ENCODE data around the gene GPR3. TPM values are rescaled to one million over a fixed set of nuclear protein-coding genes. Genes with fewer than 3 reads are reported as not detected.
A peak's percentile ranks its signal among the peaks of the same experiment; 100 is the strongest.

The GPR3 gene
- total RNA-seq, 4 donors from 2014 or later, result 0.13 to 4.5 TPM; not detected in 2

DNA sequence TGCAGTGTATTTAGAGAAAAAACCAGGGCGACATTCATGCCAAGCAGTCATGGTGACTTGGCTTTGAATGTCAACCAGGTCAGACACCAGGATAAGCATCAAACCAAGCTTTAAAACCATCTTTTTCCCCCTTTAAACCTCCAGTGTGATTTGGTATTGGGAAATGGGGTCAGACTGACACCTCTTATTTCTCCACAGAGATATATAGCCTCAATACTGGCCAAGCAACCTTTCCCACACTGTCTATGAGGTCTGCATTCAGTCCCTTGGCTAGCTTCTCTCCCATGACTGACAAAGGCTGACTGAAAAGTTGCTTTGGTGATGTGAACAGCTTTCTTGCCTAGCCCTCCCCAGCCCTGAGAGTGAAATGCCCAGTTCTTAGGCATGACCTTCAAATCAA lies 21.7 kb downstream of the GPR3 start:
- Histone ChIP-seq H3K9me3 (no peaks in the 10 kb centered on the region), H3K27me3 (no peaks in the 10 kb centered on the region), H3K4me1 (peaks cover 37 to 50% (median 42%) of the 10 kb centered on the region in 4 donors), H3K36me3 (peaks cover 73 to 99% (median 82%) of the 10 kb centered on the region in 4 donors), H3K4me3 (no peak overlapping the region), H3K27ac (replicated peaks in 1 of 4) (peak overlapping the region in 2 of 4 donors; percentile 14 to 16)
- TF ChIP-seq, protein P1, sequence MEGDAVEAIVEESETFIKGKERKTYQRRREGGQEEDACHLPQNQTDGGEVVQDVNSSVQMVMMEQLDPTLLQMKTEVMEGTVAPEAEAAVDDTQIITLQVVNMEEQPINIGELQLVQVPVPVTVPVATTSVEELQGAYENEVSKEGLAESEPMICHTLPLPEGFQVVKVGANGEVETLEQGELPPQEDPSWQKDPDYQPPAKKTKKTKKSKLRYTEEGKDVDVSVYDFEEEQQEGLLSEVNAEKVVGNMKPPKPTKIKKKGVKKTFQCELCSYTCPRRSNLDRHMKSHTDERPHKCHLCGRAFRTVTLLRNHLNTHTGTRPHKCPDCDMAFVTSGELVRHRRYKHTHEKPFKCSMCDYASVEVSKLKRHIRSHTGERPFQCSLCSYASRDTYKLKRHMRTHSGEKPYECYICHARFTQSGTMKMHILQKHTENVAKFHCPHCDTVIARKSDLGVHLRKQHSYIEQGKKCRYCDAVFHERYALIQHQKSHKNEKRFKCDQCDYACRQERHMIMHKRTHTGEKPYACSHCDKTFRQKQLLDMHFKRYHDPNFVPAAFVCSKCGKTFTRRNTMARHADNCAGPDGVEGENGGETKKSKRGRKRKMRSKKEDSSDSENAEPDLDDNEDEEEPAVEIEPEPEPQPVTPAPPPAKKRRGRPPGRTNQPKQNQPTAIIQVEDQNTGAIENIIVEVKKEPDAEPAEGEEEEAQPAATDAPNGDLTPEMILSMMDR (IDR thresholded peaks at IDR 0.05), result no peak
- TF ChIP-seq POLR2AphosphoS5 (IDR thresholded peaks at IDR 0.05), result no peak
- no peak for TF ChIP-seq POLR2A (IDR thresholded peaks at IDR 0.05; ENCODE audit: low read depth)
- no peak for TF ChIP-seq EP300 (IDR thresholded peaks at IDR 0.05)
- intact Hi-C loops (cut with DNase I), result no loop called here
- 100% methylated on average over 1 of the region's 1 CpG for WGBS
- DNase-seq (ENCODE audit: extremely low spot score), result no peak

DNA sequence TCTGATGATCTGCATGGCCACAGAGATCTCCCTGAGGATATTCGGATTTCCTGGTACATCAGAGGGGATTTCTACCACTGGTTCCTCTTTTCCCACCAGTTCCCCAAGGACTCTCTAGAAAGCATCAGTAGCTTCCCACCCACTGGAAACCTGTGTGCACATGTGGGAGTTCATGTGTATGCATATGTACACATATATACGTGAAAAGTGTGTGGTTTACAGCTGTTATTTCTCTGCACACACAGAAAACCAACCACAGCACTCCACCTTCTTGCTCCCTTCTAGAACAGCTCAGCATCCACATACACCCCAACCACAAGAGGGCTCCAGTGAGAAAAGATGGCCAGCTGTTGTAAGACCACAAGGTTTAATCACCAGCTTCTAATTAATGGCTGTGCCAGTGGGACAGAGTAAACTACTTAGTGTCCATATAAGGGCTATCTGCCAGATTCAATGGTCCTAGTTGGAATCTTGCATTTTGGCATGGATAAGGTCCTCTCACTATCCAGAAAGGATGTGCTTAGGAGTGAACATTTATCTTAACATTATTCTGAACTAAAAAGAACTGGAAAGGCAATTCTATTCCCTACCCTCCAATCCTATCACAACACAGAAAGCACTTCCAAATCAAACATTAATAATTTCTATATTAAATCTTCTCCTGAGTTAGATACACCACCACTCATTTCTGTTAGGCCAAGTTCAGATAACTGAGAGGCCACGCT lies 24.1 kb downstream of the GPR3 start:
- Histone ChIP-seq H3K36me3 (peaks cover 49 to 74% (median 59%) of the 10 kb centered on the region in 4 donors), H3K27ac (replicated peaks in 1 of 4) (peak overlapping the region; percentile 82 to 86 (median 85)), H3K9me3 (no peaks in the 10 kb centered on the region), H3K27me3 (no peaks in the 10 kb centered on the region), H3K4me1 (peaks cover 51 to 75% (median 63%) of the 10 kb centered on the region in 4 donors), H3K4me3 (no peak overlapping the region)
- WGBS, result 78% methylated on average over 3 of the region's 3 CpGs
- no peak for DNase-seq (ENCODE audit: extremely low spot score)
- intact Hi-C loops (cut with DNase I), result loop anchor here (5.0 kb wide), 2 partner anchors 76 to 186 kb away; partner anchors contain the start of genes AHDC1 and WASF2
- TF ChIP-seq POLR2AphosphoS5 (IDR thresholded peaks at IDR 0.05) (peak; percentile 33 to 50), EP300 (IDR thresholded peaks at IDR 0.05) (no peak), POLR2A (IDR thresholded peaks at IDR 0.05; ENCODE audit: low read depth) (no peak)
- TF ChIP-seq, protein P1 (IDR thresholded peaks at IDR 0.05), result peak; percentile 69 to 76 (median 73)

DNA sequence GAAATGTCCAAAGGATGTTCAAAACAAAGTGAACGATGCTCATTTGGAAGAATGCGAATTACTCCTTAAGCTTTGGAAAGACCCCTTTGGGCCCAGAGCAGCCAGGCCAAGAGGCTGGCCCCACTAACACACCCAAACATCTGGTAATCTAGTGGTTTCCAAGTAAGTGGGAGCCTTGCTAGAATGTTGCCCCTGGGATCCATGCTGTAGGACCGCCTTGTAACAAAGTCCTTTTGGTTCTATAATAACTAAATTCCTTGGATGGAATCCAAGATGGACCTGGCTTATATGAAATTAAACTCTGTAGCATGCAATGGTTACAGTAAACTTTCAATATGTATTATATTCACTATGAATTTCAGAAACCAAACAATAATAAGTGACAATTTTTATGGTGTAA lies 25.3 kb downstream of the GPR3 start:
- Histone ChIP-seq H3K27ac (replicated peaks in 1 of 4) (peak overlapping the region; percentile 82 to 86 (median 85)), H3K27me3 (no peaks in the 10 kb centered on the region), H3K9me3 (no peaks in the 10 kb centered on the region), H3K4me1 (peaks cover 53 to 87% (median 75%) of the 10 kb centered on the region in 4 donors), H3K4me3 (no peak overlapping the region), H3K36me3 (peaks cover 37 to 62% (median 47%) of the 10 kb centered on the region in 4 donors)
- intact Hi-C loops (cut with DNase I), result loop anchor here (5.0 kb wide), 2 partner anchors 75 to 185 kb away; partner anchors contain the start of genes AHDC1 and WASF2
- 69% methylated on average over 3 of the region's 3 CpGs for WGBS
- no peak for DNase-seq (ENCODE audit: extremely low spot score)
- no peak for TF ChIP-seq POLR2A (IDR thresholded peaks at IDR 0.05; ENCODE audit: low read depth)
- TF ChIP-seq, protein P1 (IDR thresholded peaks at IDR 0.05), result no peak
- TF ChIP-seq EP300 (IDR thresholded peaks at IDR 0.05), result no peak
- no peak for TF ChIP-seq POLR2AphosphoS5 (IDR thresholded peaks at IDR 0.05)

DNA sequence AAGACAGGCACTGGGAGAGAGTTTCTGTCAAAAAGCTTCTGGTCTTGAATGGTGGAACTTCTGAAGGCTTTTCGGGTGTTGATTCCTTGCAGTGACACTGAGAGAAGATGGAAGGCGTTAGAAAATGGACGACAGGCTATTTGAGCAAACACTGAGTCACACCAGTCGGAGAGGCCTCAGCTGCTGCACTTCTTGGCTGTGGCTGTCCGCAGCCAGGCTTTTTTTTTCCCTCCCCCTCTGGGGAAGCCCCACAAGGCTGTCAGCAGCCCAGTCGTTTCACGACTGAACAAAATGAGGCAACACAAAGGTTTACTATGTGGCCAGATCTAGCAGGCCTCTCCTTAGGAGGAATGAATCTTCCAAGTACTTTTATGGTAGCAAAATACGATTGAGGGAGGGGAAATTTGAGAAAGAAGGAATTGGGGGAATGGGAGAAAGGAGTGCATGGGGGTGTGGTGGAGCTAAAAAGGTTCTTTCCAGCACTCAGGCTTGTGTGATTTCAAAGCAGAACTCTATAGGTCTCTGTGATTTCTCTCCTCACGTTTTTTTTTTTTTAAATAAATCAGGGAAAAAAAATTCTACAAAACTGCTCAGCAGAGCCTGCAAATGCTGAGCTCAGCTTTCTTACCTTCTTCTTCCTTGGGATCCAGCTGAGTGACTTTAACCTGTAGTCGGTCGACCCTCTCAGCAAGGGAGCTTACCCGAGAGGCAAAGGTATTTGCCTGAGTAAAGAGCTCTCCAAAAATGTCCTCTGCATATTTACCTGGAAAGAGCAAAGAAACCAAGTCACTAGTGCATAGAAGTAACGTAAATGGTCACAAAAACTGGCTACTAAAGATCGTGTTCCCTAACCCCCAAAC lies 26.1 kb downstream of the GPR3 start:
- H3K27me3 ChIP-seq, result no peaks in the 10 kb centered on the region
- H3K9me3 ChIP-seq, result no peaks in the 10 kb centered on the region
- intact Hi-C loops (cut with DNase I), result loop anchor here (5.0 kb wide), 2 partner anchors 74 to 184 kb away; partner anchors contain the start of genes AHDC1 and WASF2
- H3K4me3 ChIP-seq, result no peak overlapping the region
- H3K36me3 ChIP-seq, result peaks cover 29 to 54% (median 38%) of the 10 kb centered on the region in 4 donors
- H3K4me1 ChIP-seq, result peaks cover 50 to 87% (median 76%) of the 10 kb centered on the region in 4 donors
- TF ChIP-seq, protein P1 (IDR thresholded peaks at IDR 0.05), result no peak
- TF ChIP-seq POLR2AphosphoS5 (IDR thresholded peaks at IDR 0.05), result peak; percentile 82 to 90
- WGBS, result 17% methylated on average over 14 of the region's 14 CpGs
- DNase-seq (ENCODE audit: extremely low spot score), result no peak
- H3K27ac ChIP-seq (replicated peaks in 1 of 4), result peak overlapping the region; percentile 82 to 86 (median 85)

Measured in esophagus muscularis mucosa (tissue), 4 donors.